AG04449 (cell line): ENCODE measurements around the gene MYOF.

ENCODE experiments used
- CTCF ChIA-PET: fragments of 350-600 bp; formaldehyde crosslinking; extraction: SDS; loops from one replicate; lab custom pipeline; 2021; ENCODE audit warnings: antibody characterized with exemption; lab: Yijun Ruan, JAX
- POLR2A ChIA-PET: fragments of 400-600, 350-600 bp; formaldehyde crosslinking; extraction: SDS; loops from one replicate; lab custom pipeline; 2020; ENCODE audit warnings: antibody characterized with exemption, inconsistent platforms; lab: Yijun Ruan, JAX
- DNase-seq: peaks from one replicate; pipeline ENCODE4 v3.0.0-alpha.2; 2010; ENCODE audit warnings: low read depth, low spot score
- H3K4me3 ChIP-seq: 2 replicates; pipeline ENCODE4 v1.5.1; 2011; ENCODE audit warnings: low read depth, mild to moderate bottlenecking, control low read depth, low read length
- TF ChIP-seq, protein P1 (sequence below): IDR thresholded peaks from one replicate; pipeline ENCODE4 v1.5.1; 2011; ENCODE audit warnings: mild to moderate bottlenecking, moderate library complexity, low read length, control low read depth, inconsistent platforms; ENCODE audit not compliant: insufficient read depth; ENCODE audit errors: missing control alignments

MYOF gene

DNA sequence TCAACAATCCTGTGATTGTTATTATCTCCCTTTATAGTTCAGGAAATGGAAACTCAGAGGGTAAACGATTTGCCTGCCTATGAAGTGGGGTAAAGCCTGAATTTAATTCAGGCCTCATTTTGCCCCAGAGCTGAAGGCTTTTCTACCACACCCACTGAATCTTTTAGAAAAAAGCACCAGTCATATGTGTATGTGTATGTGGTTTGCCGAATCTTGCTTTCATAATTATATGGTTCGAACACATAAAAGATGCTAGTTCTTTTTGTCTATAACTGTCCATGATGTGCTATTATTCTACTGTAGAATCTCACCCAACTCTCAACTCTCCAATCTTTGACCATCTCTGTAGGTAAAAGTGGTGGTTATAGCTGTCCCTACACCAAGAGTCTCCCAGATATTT, 83.6 kb downstream of the MYOF start:
- CTCF ChIA-PET: no interaction called here
- POLR2A ChIA-PET: no interaction called here
- TF ChIP-seq, protein P1, sequence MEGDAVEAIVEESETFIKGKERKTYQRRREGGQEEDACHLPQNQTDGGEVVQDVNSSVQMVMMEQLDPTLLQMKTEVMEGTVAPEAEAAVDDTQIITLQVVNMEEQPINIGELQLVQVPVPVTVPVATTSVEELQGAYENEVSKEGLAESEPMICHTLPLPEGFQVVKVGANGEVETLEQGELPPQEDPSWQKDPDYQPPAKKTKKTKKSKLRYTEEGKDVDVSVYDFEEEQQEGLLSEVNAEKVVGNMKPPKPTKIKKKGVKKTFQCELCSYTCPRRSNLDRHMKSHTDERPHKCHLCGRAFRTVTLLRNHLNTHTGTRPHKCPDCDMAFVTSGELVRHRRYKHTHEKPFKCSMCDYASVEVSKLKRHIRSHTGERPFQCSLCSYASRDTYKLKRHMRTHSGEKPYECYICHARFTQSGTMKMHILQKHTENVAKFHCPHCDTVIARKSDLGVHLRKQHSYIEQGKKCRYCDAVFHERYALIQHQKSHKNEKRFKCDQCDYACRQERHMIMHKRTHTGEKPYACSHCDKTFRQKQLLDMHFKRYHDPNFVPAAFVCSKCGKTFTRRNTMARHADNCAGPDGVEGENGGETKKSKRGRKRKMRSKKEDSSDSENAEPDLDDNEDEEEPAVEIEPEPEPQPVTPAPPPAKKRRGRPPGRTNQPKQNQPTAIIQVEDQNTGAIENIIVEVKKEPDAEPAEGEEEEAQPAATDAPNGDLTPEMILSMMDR: no peak
- no peak for DNase-seq
- H3K4me3 ChIP-seq: no peak overlapping the region

DNA sequence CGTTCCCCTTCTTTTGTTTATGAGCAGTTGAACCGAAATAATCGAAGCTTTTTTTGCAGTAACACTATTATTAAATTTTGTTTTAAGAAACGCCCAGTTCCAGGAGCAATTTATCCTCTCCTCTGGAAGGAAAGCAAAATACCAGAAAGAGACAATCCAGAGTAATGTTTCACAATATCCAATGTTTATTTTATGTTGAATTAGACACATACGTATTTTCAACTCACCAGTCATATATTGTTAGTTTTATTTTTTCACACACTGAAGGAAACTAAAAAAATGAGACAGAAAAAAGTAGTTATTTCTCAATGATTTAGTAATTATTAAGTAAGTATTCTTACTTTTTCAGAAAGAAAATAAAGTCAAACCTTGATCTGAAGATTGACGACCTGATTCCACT, 85.1 kb downstream of the MYOF start:
- DNase-seq: no peak
- CTCF ChIA-PET: interaction anchor here (1.5 to 2.8 kb wide), 2 partner anchors 38 to 85 kb away, joined by 3 to 12 read pairs; partner anchors contain the start of gene MYOF
- TF ChIP-seq, protein P1: no peak
- no peak overlapping the region for H3K4me3 ChIP-seq
- POLR2A ChIA-PET: no interaction called here

DNA sequence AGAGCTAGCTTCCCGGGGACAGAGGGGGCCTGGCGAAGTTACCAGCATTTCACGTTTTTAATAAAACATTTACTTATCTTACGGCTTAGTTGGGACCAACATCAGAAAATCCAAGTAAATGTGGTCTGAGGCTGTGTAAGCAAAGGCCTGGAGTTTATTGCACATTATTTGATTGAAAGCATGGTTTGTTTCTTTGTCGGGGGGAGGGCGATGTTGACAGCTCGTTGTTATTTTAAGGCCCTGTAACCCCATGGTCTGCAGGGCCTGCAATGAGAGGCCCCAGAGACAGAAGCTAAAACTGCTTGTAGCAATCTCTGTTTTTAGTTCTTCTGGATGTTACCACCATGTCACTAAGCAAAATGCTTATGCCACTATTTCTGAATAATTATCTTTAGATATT, 88.9 kb downstream of the MYOF start:
- ChIA-PET CTCF (interaction anchor here (0.7 to 1.2 kb wide), 4 partner anchors 12 to 89 kb away, joined by 3 to 9 read pairs (median 4); partner anchors contain the start of gene MYOF), POLR2A (interaction anchor here (1.3 kb wide), 1 partner anchor 10 kb away, joined by 5 read pairs; no protein-coding TSS in a partner anchor)
- TF ChIP-seq, protein P1: no peak

DNA sequence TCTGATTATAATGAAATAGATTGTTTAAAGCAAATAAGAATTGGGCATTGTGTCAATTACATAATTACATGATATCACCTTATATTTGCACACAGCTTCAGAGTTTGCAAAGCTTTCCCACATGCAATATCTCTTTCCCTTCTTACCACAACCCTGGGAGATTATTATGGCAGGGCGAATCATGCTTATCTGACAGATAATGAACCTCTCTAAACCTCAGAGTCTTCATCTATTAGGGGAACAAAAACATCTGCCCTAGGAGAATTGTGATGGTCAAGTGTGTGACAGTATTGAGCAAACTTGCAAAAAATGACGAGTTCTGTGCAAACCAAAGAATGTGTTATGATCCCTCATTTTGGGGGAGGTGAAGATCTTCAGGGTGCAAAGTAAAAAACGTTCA, 90.0 kb downstream of the MYOF start:
- no peak for DNase-seq
- TF ChIP-seq, protein P1: no peak
- POLR2A ChIA-PET: interaction anchor here (1.3 kb wide), 1 partner anchor 8 kb away, joined by 5 read pairs; no protein-coding TSS in a partner anchor
- CTCF ChIA-PET: interaction anchor here (0.7 to 1.4 kb wide), 2 partner anchors 16 to 90 kb away, joined by 5 to 6 read pairs; partner anchors contain the start of gene MYOF
- H3K4me3 ChIP-seq: no peak overlapping the region

More for the DNA sequence above, 88.9 kb downstream of the MYOF start:
- no peak overlapping the region for H3K4me3 ChIP-seq
- no peak for DNase-seq

DNA sequence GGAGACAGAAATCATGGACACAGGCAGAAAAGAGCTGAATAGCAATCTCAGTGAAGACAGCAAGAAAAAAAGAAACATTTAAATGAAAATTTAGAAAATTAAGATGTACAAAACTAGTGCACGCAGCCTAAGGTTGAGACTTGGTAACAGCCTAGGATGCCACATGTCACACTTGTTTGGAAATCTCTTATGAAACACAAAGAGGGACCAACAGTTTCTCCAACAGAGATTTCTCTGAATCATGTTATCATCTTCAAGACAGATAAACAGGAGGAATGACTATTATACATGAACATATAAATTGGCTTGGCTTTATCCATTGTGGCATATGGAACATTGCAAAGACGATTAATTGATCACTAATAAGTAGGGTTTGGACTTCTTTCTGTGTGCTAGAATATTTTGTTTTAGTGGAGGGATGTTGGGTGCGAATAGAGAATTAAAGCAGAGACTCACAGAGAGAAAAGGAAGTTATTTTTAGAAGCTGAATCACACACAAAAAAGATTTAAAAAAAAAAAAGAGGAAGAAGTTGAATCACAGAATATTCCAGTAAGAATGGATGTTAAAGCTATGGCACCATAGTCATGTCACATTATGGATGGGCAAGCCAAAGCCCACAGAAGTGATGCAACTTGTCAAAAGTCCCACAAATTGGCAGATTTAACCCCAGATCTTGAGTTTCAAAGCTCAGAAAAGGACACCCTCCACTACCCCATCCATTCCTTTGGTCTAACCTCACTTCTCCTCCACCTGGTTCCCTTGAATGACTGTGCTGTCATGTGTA, 91.6 kb downstream of the MYOF start:
- CTCF ChIA-PET: interaction anchor here (0.7 to 7.8 kb wide), 7 partner anchors 10 to 92 kb away, joined by 3 to 65 read pairs (median 3); partner anchors contain the start of gene MYOF
- no peak for DNase-seq
- POLR2A ChIA-PET: interaction anchor here (1.2 kb wide), 2 partner anchors 11 to 85 kb away, joined by 3 read pairs; no protein-coding TSS in a partner anchor
- TF ChIP-seq, protein P1: no peak
- no peak overlapping the region for H3K4me3 ChIP-seq

DNA sequence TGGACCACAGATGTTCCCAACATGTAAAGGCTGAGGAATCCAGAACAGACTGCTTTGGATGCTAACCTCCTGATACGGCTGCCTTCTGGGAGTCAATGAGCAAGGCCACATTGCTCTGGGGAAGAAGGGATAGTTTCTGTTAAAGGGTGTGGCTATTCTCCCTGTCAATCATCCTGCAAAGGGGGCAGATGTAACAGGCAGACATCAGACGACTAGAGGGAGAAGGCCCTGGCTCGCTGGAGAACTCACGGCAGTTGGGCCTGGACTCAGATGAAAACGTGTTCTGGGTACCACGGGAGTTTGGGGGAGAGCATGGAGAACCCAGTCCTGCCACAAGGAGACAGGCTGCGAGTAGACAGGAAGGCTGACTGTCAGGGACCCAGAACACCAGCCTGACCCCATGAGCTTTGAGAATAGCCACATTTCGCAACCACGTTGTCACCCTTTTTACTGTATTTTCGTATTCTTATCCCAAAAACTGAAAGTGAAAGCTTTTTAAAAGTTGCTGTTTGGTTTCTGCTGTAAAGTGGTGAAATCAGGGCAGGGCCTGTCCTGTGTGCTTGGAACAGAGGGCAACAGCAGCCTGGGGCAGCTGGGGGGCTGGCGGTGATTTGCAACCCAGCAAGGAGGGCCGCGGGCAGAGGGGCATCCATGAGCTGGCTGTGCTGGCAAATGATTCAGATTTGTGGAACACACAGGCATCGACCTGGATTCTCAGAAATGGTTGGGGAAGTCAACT, 95.3 kb downstream of the MYOF start:
- no peak for DNase-seq
- ChIA-PET POLR2A (no interaction called here), CTCF (interaction anchor here (1.3 to 14.2 kb wide), 5 partner anchors 11 to 95 kb away, joined by 3 to 434 read pairs (median 4); partner anchors contain the start of gene MYOF)
- TF ChIP-seq, protein P1: no peak
- no peak overlapping the region for H3K4me3 ChIP-seq
